Endodermal cell (in vitro differentiated cells): ENCODE data around the gene TTLL10. TPM values are rescaled to one million over a fixed set of nuclear protein-coding genes. Genes with fewer than 3 reads are reported as not detected.

Experiments used
- DNase-seq: peaks from one replicate; pipeline ENCODE4 v3.0.0-alpha.2; 2017
- H3K27ac ChIP-seq: 2 replicates; pipeline ENCODE4 v1.5.1; 2013; ENCODE audit warnings: mild to moderate bottlenecking, low read depth, low read length, moderate library complexity
- H3K27me3 ChIP-seq: 2 replicates; pipeline ENCODE4 v1.6.1; 2013; ENCODE audit warnings: mild to moderate bottlenecking, low read length, moderate library complexity; ENCODE audit not compliant: insufficient read depth, control insufficient read depth, poor library complexity, severe bottlenecking
- H3K36me3 ChIP-seq: 2 replicates; pipeline ENCODE4 v1.7.0; 2013; ENCODE audit warnings: mild to moderate bottlenecking, low read length, moderate library complexity; ENCODE audit not compliant: control insufficient read depth, insufficient read depth
- H3K4me1 ChIP-seq: one replicate; pipeline ENCODE4 v1.7.0; 2013; ENCODE audit warnings: low read length; ENCODE audit not compliant: control insufficient read depth, insufficient read depth
- H3K4me3 ChIP-seq: 2 replicates; pipeline ENCODE4 v1.5.1; 2013; ENCODE audit warnings: mild to moderate bottlenecking, low read length, moderate library complexity
- H3K9ac ChIP-seq: 2 replicates; pipeline ENCODE4 v1.6.1; 2013; ENCODE audit warnings: mild to moderate bottlenecking, low read length, moderate library complexity; ENCODE audit not compliant: poor library complexity, severe bottlenecking; ENCODE audit errors: extremely low read depth
- H3K9me3 ChIP-seq: 2 replicates; pipeline ENCODE4 v1.6.1; 2013; ENCODE audit warnings: mild to moderate bottlenecking, low read length, moderate library complexity; ENCODE audit not compliant: control insufficient read depth
- H3K27ac Mint-ChIP-seq: 2 replicates; pipeline ENCODE4 v1.8.0; 2020; ENCODE audit warnings: mixed read lengths
- H3K27me3 Mint-ChIP-seq: 2 replicates; pipeline ENCODE4 v1.8.0; 2021; ENCODE audit warnings: mild to moderate bottlenecking, mixed read lengths; ENCODE audit not compliant: insufficient read depth
- H3K36me3 Mint-ChIP-seq: 2 replicates; pipeline ENCODE4 v1.8.0; 2020; ENCODE audit warnings: low read depth, mixed read lengths
- H3K4me1 Mint-ChIP-seq: 2 replicates; pipeline ENCODE4 v1.8.0; 2020; ENCODE audit warnings: mixed read lengths
- H3K4me3 Mint-ChIP-seq: 2 replicates; pipeline ENCODE4 v1.8.0; 2020; ENCODE audit warnings: mild to moderate bottlenecking, moderate library complexity, mixed read lengths
- H3K9me3 Mint-ChIP-seq: 2 replicates; pipeline ENCODE4 v1.8.0; 2020; ENCODE audit warnings: mild to moderate bottlenecking, mixed read lengths
- CTCF ChIP-seq: fragments of 200-600 bp; sonication (generic); conservative IDR thresholded peaks from 2 replicates; pipeline ENCODE4 v1.5.0; 2021; ENCODE audit warnings: antibody characterized with exemption, mild to moderate bottlenecking
- whole genome bisulfite sequencing, 2 experiments: methylation state at CpG; one replicate each; pipeline versions ENCODE4 v1.1.5 to v1.1.7; 2013; ENCODE audit warnings: missing lambda C conversion rate in 2 of 2, mixed read lengths in 1 of 2; ENCODE audit not compliant: insufficient coverage in 1 of 2, insufficient read length in 1 of 2; 5-methylcytosine and 5-hydroxymethylcytosine counted together
- total RNA-seq, 2 donors: library from RNA; stranded (reverse); fragmentation: NEBNext Ultra II Directional in 1 of 2; extraction: Animal tissue kit (Norgen Biotek cat#: 25700) in 1 of 2; gene quantifications; 2 replicates in 1 of 2; 3 replicates in 1 of 2; pipeline ENCODE4 v1.2.1, GENCODE V29; 2021

The TTLL10 gene
- total RNA-seq, 2 donors from 2014 or later, result 0.93 to 1.2 TPM

- H3K27ac Mint-ChIP-seq, result no peak overlapping the region
- Histone ChIP-seq H3K9ac (no peak overlapping the region), H3K27ac (no peak overlapping the region), H3K27me3 (no peaks in the 10 kb centered on the region), H3K4me3 (no peak overlapping the region), H3K4me1 (no peaks in the 10 kb centered on the region), H3K36me3 (no peaks in the 10 kb centered on the region), H3K9me3 (no peaks in the 10 kb centered on the region)
- peaks cover 7% of the 10 kb centered on the region for H3K27me3 Mint-ChIP-seq
- no peaks in the 10 kb centered on the region for H3K36me3 Mint-ChIP-seq
- no peak overlapping the region for H3K4me3 Mint-ChIP-seq
- 89 to 93% methylated on average over 19 to 44 of the region's 44 CpGs for WGBS, 2 experiments
- TF ChIP-seq CTCF, result no peak
- no peaks in the 10 kb centered on the region for H3K9me3 Mint-ChIP-seq
- peaks cover 7% of the 10 kb centered on the region for H3K4me1 Mint-ChIP-seq
- no peak for DNase-seq
Observed at GRCh38 chr1:1166642-1167397, 6.9 kb upstream of the TTLL10 start.

DNA sequence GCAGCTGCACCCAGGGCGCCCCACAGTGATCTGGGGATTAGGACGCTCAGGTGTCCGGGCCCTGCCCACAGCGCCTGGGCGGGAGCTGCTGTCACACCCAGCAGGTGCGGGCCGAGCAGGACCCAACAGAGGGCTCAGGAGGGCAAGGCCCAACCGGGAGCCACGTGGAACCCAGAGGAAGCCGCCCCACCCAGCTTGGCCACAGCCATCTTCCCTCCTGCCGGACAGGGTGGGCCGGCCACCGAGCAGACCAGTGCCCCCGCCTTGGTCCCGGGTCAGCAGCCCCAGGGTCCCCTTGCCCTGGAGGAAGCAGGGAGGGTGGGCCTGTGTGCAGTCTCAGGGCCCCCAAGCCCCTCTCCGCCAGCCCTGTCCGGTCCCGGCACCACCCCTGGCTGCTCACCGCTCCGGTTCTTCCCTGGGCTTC is 6.3 kb upstream of the TTLL10 start:
- peaks cover 7% of the 10 kb centered on the region for H3K27me3 Mint-ChIP-seq
- H3K9me3 Mint-ChIP-seq, result no peaks in the 10 kb centered on the region
- Histone ChIP-seq H3K9ac (no peak overlapping the region), H3K4me1 (no peaks in the 10 kb centered on the region), H3K36me3 (no peaks in the 10 kb centered on the region), H3K27ac (no peak overlapping the region), H3K4me3 (no peak overlapping the region), H3K9me3 (no peaks in the 10 kb centered on the region), H3K27me3 (no peaks in the 10 kb centered on the region)
- peak; percentile 47 for DNase-seq
- no peaks in the 10 kb centered on the region for H3K36me3 Mint-ChIP-seq
- 91 to 96% methylated on average over 8 to 20 of the region's 20 CpGs for WGBS, 2 experiments
- no peak overlapping the region for H3K27ac Mint-ChIP-seq
- peaks cover 7% of the 10 kb centered on the region for H3K4me1 Mint-ChIP-seq
- no peak for TF ChIP-seq CTCF
- H3K4me3 Mint-ChIP-seq, result no peak overlapping the region

GRCh38 chr1:1167841-1168450 is 5.7 kb upstream of the TTLL10 start:
- peaks cover 7% of the 10 kb centered on the region for H3K27me3 Mint-ChIP-seq

More at GRCh38 chr1:1167841-1168450, 5.7 kb upstream of the TTLL10 start:
- Histone ChIP-seq H3K27me3 (no peaks in the 10 kb centered on the region), H3K9ac (no peak overlapping the region), H3K36me3 (no peaks in the 10 kb centered on the region), H3K9me3 (no peaks in the 10 kb centered on the region), H3K4me3 (no peak overlapping the region), H3K27ac (no peak overlapping the region), H3K4me1 (no peaks in the 10 kb centered on the region)
- DNase-seq, result no peak
- WGBS, 2 experiments, result 91% methylated on average over 15 to 35 of the region's 36 CpGs
- Mint-ChIP-seq H3K9me3 (no peaks in the 10 kb centered on the region), H3K4me1 (peaks cover 7% of the 10 kb centered on the region), H3K4me3 (no peak overlapping the region), H3K27ac (no peak overlapping the region), H3K36me3 (no peaks in the 10 kb centered on the region)
- no peak for TF ChIP-seq CTCF
